ENCODE results near the gene UBC. TPM values are rescaled to one million over a fixed set of nuclear protein-coding genes. Genes with fewer than 3 reads are reported as not detected.

Gene UBC
- total RNA-seq, 1 experiment from 2014 or later = 523 TPM

DNA sequence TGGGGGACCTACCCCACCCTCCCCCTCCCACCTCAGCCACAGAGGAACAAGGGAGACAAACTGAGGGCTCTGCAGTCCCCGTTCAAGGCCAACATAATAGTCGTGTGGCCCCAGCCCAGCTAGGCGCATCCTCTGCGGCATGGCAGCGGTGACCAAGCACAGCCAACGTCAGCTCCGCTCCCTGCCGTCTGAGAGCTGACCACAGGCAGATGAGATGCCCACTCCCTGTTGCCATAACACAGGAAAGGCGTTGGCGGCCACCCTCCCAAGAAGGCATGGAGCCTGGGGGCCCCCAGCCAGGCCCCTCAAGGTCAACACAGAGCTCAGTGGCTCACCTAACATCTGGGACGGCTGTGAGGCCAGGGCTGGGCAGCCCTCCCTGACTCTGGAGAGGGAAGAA is 32.6 kb upstream of the UBC start:
- Histone ChIP-seq H3K9me3 (ENCODE audit: control insufficient read depth, low read depth, low read length) (no peaks in the 10 kb centered on the region), H2AFZ (ENCODE audit: low read length) (no peak overlapping the region), H2BK120ac (ENCODE audit: low read depth, low read length, poor library complexity, severe bottlenecking) (no peak overlapping the region), H4K91ac (ENCODE audit: insufficient read length, low read depth, low read length) (no peak overlapping the region), H3K56ac (ENCODE audit: insufficient read length, low read depth, low read length) (no peak overlapping the region), H3K9ac (ENCODE audit: extremely low read depth, insufficient read length, low read length) (no peak overlapping the region), H3K4me1 (ENCODE audit: insufficient read depth, low read length) (no peaks in the 10 kb centered on the region), H2BK5ac (ENCODE audit: insufficient read length, low read length) (no peak overlapping the region), H2BK15ac (ENCODE audit: low read depth, low read length) (no peak overlapping the region), H3K79me2 (ENCODE audit: insufficient read depth, low read length) (no peaks in the 10 kb centered on the region), H3K4ac (ENCODE audit: low read depth, low read length) (no peak overlapping the region), H3K4me2 (ENCODE audit: insufficient read depth, insufficient read length, low read length) (no peak overlapping the region), H3K79me1 (ENCODE audit: insufficient read depth, low read depth, low read length, poor library complexity, severe bottlenecking) (no peaks in the 10 kb centered on the region), H4K5ac (ENCODE audit: insufficient read length, low read depth, low read length) (no peak overlapping the region), H3K14ac (ENCODE audit: insufficient read depth, low read length) (no peak overlapping the region), H3T11ph (ENCODE audit: low read length) (no peak overlapping the region), H3K27ac (ENCODE audit: insufficient read length, low read depth, low read length) (no peak overlapping the region), H2AK5ac (ENCODE audit: insufficient read length, low read length) (no peak overlapping the region), H4K8ac (replicated peaks; ENCODE audit: insufficient read length, low read depth, low read length) (no peak overlapping the region), H2BK12ac (ENCODE audit: insufficient read length, low read depth, low read length) (no peak overlapping the region), H2BK20ac (ENCODE audit: low read depth, low read length, poor library complexity, severe bottlenecking) (no peak overlapping the region), H3K23ac (ENCODE audit: insufficient read length, low read depth, low read length) (no peak overlapping the region), H3K18ac (ENCODE audit: insufficient read length, low read depth, low read length) (no peak overlapping the region), H3K23me2 (ENCODE audit: insufficient read length, low read depth, low read length, poor library complexity, severe bottlenecking) (no peaks in the 10 kb centered on the region), H3K27me3 (ENCODE audit: insufficient read depth, low read length) (no peaks in the 10 kb centered on the region), H4K20me1 (ENCODE audit: control insufficient read depth, insufficient read depth, insufficient read length) (no peaks in the 10 kb centered on the region)
- H3K4me3 Mint-ChIP-seq = no peak overlapping the region
- H3K4me1 Mint-ChIP-seq = no peaks in the 10 kb centered on the region
- H3K36me3 Mint-ChIP-seq (ENCODE audit: insufficient read depth in 1 of 3, low read depth in 3 of 3) = peaks cover 17 to 69% (median 45%) of the 10 kb centered on the region in 3 experiments; a peak in 6 of 7 replicates
- no CpG with 5 or more reads among the region's 11 CpGs for WGBS (ENCODE audit: extremely low coverage, insufficient read length, low lambda C conversion rate)
- no peaks in the 10 kb centered on the region for H3K27me3 Mint-ChIP-seq (ENCODE audit: low read depth)
- no peak overlapping the region; a peak in 1 of 7 replicates for H3K27ac Mint-ChIP-seq
- H3K9me3 Mint-ChIP-seq = no peaks in the 10 kb centered on the region
- TF ChIP-seq, protein P1, sequence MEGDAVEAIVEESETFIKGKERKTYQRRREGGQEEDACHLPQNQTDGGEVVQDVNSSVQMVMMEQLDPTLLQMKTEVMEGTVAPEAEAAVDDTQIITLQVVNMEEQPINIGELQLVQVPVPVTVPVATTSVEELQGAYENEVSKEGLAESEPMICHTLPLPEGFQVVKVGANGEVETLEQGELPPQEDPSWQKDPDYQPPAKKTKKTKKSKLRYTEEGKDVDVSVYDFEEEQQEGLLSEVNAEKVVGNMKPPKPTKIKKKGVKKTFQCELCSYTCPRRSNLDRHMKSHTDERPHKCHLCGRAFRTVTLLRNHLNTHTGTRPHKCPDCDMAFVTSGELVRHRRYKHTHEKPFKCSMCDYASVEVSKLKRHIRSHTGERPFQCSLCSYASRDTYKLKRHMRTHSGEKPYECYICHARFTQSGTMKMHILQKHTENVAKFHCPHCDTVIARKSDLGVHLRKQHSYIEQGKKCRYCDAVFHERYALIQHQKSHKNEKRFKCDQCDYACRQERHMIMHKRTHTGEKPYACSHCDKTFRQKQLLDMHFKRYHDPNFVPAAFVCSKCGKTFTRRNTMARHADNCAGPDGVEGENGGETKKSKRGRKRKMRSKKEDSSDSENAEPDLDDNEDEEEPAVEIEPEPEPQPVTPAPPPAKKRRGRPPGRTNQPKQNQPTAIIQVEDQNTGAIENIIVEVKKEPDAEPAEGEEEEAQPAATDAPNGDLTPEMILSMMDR (conservative IDR thresholded peaks at IDR 0.05) = no peak
- no peak for DNase-seq

Measured in H9 (cell line).